ENCODE data around the gene ABCB9.

DNA sequence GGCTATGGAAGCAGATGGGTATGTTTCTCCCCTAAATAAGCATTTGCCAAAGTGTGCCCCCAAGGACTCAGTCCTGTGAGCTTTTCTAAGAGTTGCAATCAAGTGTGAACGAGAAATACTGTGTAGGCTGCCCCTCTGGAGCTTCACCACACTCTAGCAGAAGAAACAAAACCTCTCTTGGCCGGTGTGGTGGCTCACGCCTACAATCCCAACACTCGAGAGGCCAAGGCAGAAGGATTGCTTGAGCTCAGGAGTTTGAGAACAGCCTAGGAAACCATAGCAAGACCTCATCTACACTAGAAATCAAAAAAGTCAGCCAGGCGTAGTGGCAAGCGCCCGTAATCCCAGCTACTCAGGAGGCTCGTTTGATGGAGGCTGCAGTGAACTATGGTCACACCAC, 80.1 kb downstream of the ABCB9 start:
- TF ChIP-seq CBFB (CRISPR knock-in tag; IDR thresholded peaks at IDR 0.05; ENCODE audit: low read depth) (no peak), SP1 (CRISPR knock-in tag; conservative IDR thresholded peaks at IDR 0.05) (no peak), IRF2 (CRISPR knock-in tag; IDR thresholded peaks at IDR 0.05; ENCODE audit: borderline replicate concordance, low read depth) (no peak), FOXJ3 (CRISPR knock-in tag; IDR thresholded peaks at IDR 0.05; ENCODE audit: borderline replicate concordance) (no peak)
- TF ChIP-seq, protein P1, sequence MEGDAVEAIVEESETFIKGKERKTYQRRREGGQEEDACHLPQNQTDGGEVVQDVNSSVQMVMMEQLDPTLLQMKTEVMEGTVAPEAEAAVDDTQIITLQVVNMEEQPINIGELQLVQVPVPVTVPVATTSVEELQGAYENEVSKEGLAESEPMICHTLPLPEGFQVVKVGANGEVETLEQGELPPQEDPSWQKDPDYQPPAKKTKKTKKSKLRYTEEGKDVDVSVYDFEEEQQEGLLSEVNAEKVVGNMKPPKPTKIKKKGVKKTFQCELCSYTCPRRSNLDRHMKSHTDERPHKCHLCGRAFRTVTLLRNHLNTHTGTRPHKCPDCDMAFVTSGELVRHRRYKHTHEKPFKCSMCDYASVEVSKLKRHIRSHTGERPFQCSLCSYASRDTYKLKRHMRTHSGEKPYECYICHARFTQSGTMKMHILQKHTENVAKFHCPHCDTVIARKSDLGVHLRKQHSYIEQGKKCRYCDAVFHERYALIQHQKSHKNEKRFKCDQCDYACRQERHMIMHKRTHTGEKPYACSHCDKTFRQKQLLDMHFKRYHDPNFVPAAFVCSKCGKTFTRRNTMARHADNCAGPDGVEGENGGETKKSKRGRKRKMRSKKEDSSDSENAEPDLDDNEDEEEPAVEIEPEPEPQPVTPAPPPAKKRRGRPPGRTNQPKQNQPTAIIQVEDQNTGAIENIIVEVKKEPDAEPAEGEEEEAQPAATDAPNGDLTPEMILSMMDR (IDR thresholded peaks at IDR 0.05), result no peak
- TF ChIP-seq, protein P2, sequence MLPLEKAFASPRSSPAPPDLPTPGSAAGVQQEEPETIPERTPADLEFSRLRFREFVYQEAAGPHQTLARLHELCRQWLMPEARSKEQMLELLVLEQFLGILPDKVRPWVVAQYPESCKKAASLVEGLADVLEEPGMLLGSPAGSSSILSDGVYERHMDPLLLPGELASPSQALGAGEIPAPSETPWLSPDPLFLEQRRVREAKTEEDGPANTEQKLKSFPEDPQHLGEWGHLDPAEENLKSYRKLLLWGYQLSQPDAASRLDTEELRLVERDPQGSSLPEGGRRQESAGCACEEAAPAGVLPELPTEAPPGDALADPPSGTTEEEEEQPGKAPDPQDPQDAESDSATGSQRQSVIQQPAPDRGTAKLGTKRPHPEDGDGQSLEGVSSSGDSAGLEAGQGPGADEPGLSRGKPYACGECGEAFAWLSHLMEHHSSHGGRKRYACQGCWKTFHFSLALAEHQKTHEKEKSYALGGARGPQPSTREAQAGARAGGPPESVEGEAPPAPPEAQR (CRISPR knock-in tag; IDR thresholded peaks at IDR 0.05), result no peak
- TF ChIP-seq, protein P3, sequence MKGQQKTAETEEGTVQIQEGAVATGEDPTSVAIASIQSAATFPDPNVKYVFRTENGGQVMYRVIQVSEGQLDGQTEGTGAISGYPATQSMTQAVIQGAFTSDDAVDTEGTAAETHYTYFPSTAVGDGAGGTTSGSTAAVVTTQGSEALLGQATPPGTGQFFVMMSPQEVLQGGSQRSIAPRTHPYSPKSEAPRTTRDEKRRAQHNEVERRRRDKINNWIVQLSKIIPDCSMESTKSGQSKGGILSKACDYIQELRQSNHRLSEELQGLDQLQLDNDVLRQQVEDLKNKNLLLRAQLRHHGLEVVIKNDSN (CRISPR knock-in tag; IDR thresholded peaks at IDR 0.05), result no peak
